Measurements from ENCODE around the gene GPR151.
"Not testable (repeated sequence)": the region's sequence is repeated elsewhere in the genome, so short reads cannot be mapped to it uniquely, and the experiment has no call there.

GPR151 gene
- 0 reads per million in 3 donors for total RNA-seq

GRCh38 chr5:146516151-146516475 lies at the start of gene GPR151:
GPR151 (minus strand) TSS chr5:146516190; CDS start chr5:146516113, 77 bp downstream.
- Histone ChIP-seq H3K4me3 (ENCODE audit: insufficient read depth, low read depth, low read length, poor library complexity, severe bottlenecking) (no peak within 1 kb of the TSS), H3K9me3 (ENCODE audit: control insufficient read depth, low read length) (no peaks in the 10 kb centered on the region)

GRCh38 chr5:146564007-146564762 lies 48.2 kb upstream of the GPR151 start:
- Histone ChIP-seq H3K4me3 (ENCODE audit: insufficient read depth, low read depth, low read length, poor library complexity, severe bottlenecking) (no peak overlapping the region), H3K9me3 (ENCODE audit: control insufficient read depth, low read length) (no peaks in the 10 kb centered on the region), H3K27ac (ENCODE audit: insufficient read depth, low read length, poor library complexity, severe bottlenecking) (no peak overlapping the region), H3K4me1 (ENCODE audit: control insufficient read depth, insufficient read depth, low read length, poor library complexity, severe bottlenecking) (no peaks in the 10 kb centered on the region), H3K27me3 (replicated peaks; ENCODE audit: control insufficient read depth, insufficient read depth, low read length, poor library complexity, severe bottlenecking) (no peaks in the 10 kb centered on the region), H3K36me3 (ENCODE audit: control insufficient read depth, insufficient read depth, low read length) (no peaks in the 10 kb centered on the region)
- no peak for DNase-seq

More at GRCh38 chr5:146516151-146516475, at the start of gene GPR151:
- Histone ChIP-seq H3K27ac (ENCODE audit: insufficient read depth, low read length, poor library complexity, severe bottlenecking) (no peak within 1 kb of the TSS), H3K27me3 (replicated peaks; ENCODE audit: control insufficient read depth, insufficient read depth, low read length, poor library complexity, severe bottlenecking) (no peaks in the 10 kb centered on the region), H3K36me3 (ENCODE audit: control insufficient read depth, insufficient read depth, low read length) (peaks cover 8% of the 10 kb centered on the region), H3K4me1 (ENCODE audit: control insufficient read depth, insufficient read depth, low read length, poor library complexity, severe bottlenecking) (no peaks in the 10 kb centered on the region)
- no peak for DNase-seq

GRCh38 chr5:146562461-146562860 lies 46.5 kb upstream of the GPR151 start:
- Histone ChIP-seq H3K9me3 (ENCODE audit: control insufficient read depth, low read length) (no peaks in the 10 kb centered on the region), H3K4me1 (ENCODE audit: control insufficient read depth, insufficient read depth, low read length, poor library complexity, severe bottlenecking) (no peaks in the 10 kb centered on the region), H3K4me3 (ENCODE audit: insufficient read depth, low read depth, low read length, poor library complexity, severe bottlenecking) (no peak overlapping the region), H3K27me3 (replicated peaks; ENCODE audit: control insufficient read depth, insufficient read depth, low read length, poor library complexity, severe bottlenecking) (no peaks in the 10 kb centered on the region), H3K36me3 (ENCODE audit: control insufficient read depth, insufficient read depth, low read length) (no peaks in the 10 kb centered on the region), H3K27ac (ENCODE audit: insufficient read depth, low read length, poor library complexity, severe bottlenecking) (no peak overlapping the region)
- no peak for DNase-seq

GRCh38 chr5:146561711-146562110 lies 45.7 kb upstream of the GPR151 start:
- no peak overlapping the region for H3K4me3 ChIP-seq (ENCODE audit: insufficient read depth, low read depth, low read length, poor library complexity, severe bottlenecking)
- no peaks in the 10 kb centered on the region for H3K4me1 ChIP-seq (ENCODE audit: control insufficient read depth, insufficient read depth, low read length, poor library complexity, severe bottlenecking)
- no peaks in the 10 kb centered on the region for H3K36me3 ChIP-seq (ENCODE audit: control insufficient read depth, insufficient read depth, low read length)
- no peak for DNase-seq
- H3K9me3 ChIP-seq (ENCODE audit: control insufficient read depth, low read length) = no peaks in the 10 kb centered on the region
- H3K27ac ChIP-seq (ENCODE audit: insufficient read depth, low read length, poor library complexity, severe bottlenecking) = no peak overlapping the region
- no peaks in the 10 kb centered on the region for H3K27me3 ChIP-seq (replicated peaks; ENCODE audit: control insufficient read depth, insufficient read depth, low read length, poor library complexity, severe bottlenecking)

GRCh38 chr5:146560205-146560812 lies 44.3 kb upstream of the GPR151 start:
- Histone ChIP-seq H3K27ac (ENCODE audit: insufficient read depth, low read length, poor library complexity, severe bottlenecking) (no peak overlapping the region), H3K27me3 (replicated peaks; ENCODE audit: control insufficient read depth, insufficient read depth, low read length, poor library complexity, severe bottlenecking) (no peaks in the 10 kb centered on the region), H3K9me3 (ENCODE audit: control insufficient read depth, low read length) (no peaks in the 10 kb centered on the region), H3K4me3 (ENCODE audit: insufficient read depth, low read depth, low read length, poor library complexity, severe bottlenecking) (no peak overlapping the region), H3K36me3 (ENCODE audit: control insufficient read depth, insufficient read depth, low read length) (no peaks in the 10 kb centered on the region), H3K4me1 (ENCODE audit: control insufficient read depth, insufficient read depth, low read length, poor library complexity, severe bottlenecking) (no peaks in the 10 kb centered on the region)
- no peak for DNase-seq

GRCh38 chr5:146556884-146557283 lies 40.9 kb upstream of the GPR151 start:
- not testable (repeated sequence) for H3K9me3 ChIP-seq (ENCODE audit: control insufficient read depth, low read length); DNase-seq; H3K36me3 ChIP-seq (ENCODE audit: control insufficient read depth, insufficient read depth, low read length); H3K4me3 ChIP-seq (ENCODE audit: insufficient read depth, low read depth, low read length, poor library complexity, severe bottlenecking); H3K4me1 ChIP-seq (ENCODE audit: control insufficient read depth, insufficient read depth, low read length, poor library complexity, severe bottlenecking); H3K27ac ChIP-seq (ENCODE audit: insufficient read depth, low read length, poor library complexity, severe bottlenecking); H3K27me3 ChIP-seq (replicated peaks; ENCODE audit: control insufficient read depth, insufficient read depth, low read length, poor library complexity, severe bottlenecking)

GRCh38 chr5:146553446-146553845 lies 37.5 kb upstream of the GPR151 start:
- Histone ChIP-seq H3K4me3 (ENCODE audit: insufficient read depth, low read depth, low read length, poor library complexity, severe bottlenecking) (no peak overlapping the region), H3K9me3 (ENCODE audit: control insufficient read depth, low read length) (no peaks in the 10 kb centered on the region), H3K27me3 (replicated peaks; ENCODE audit: control insufficient read depth, insufficient read depth, low read length, poor library complexity, severe bottlenecking) (no peaks in the 10 kb centered on the region), H3K27ac (ENCODE audit: insufficient read depth, low read length, poor library complexity, severe bottlenecking) (no peak overlapping the region), H3K36me3 (ENCODE audit: control insufficient read depth, insufficient read depth, low read length) (no peaks in the 10 kb centered on the region), H3K4me1 (ENCODE audit: control insufficient read depth, insufficient read depth, low read length, poor library complexity, severe bottlenecking) (no peaks in the 10 kb centered on the region)
- no peak for DNase-seq

- H3K27ac ChIP-seq (ENCODE audit: insufficient read depth, low read length, poor library complexity, severe bottlenecking) = no peak overlapping the region
- no peaks in the 10 kb centered on the region for H3K4me1 ChIP-seq (ENCODE audit: control insufficient read depth, insufficient read depth, low read length, poor library complexity, severe bottlenecking)
- H3K4me3 ChIP-seq (ENCODE audit: insufficient read depth, low read depth, low read length, poor library complexity, severe bottlenecking) = no peak overlapping the region
- H3K27me3 ChIP-seq (replicated peaks; ENCODE audit: control insufficient read depth, insufficient read depth, low read length, poor library complexity, severe bottlenecking) = no peaks in the 10 kb centered on the region
- DNase-seq = no peak
- no peaks in the 10 kb centered on the region for H3K36me3 ChIP-seq (ENCODE audit: control insufficient read depth, insufficient read depth, low read length)
- no peaks in the 10 kb centered on the region for H3K9me3 ChIP-seq (ENCODE audit: control insufficient read depth, low read length)
Measured at GRCh38 chr5:146549615-146550014, 33.6 kb upstream of the GPR151 start.

- no peak for DNase-seq
Measured at GRCh38 chr5:146548781-146549449, 32.9 kb upstream of the GPR151 start.

GRCh38 chr5:146544232-146544631 lies 28.2 kb upstream of the GPR151 start:
- DNase-seq = no peak
- Histone ChIP-seq H3K4me3 (ENCODE audit: insufficient read depth, low read depth, low read length, poor library complexity, severe bottlenecking) (no peak overlapping the region), H3K4me1 (ENCODE audit: control insufficient read depth, insufficient read depth, low read length, poor library complexity, severe bottlenecking) (no peaks in the 10 kb centered on the region), H3K27me3 (replicated peaks; ENCODE audit: control insufficient read depth, insufficient read depth, low read length, poor library complexity, severe bottlenecking) (no peaks in the 10 kb centered on the region), H3K9me3 (ENCODE audit: control insufficient read depth, low read length) (no peaks in the 10 kb centered on the region), H3K27ac (ENCODE audit: insufficient read depth, low read length, poor library complexity, severe bottlenecking) (no peak overlapping the region), H3K36me3 (ENCODE audit: control insufficient read depth, insufficient read depth, low read length) (no peaks in the 10 kb centered on the region)

More at GRCh38 chr5:146548781-146549449, 32.9 kb upstream of the GPR151 start:
- Histone ChIP-seq H3K9me3 (ENCODE audit: control insufficient read depth, low read length) (no peaks in the 10 kb centered on the region), H3K27me3 (replicated peaks; ENCODE audit: control insufficient read depth, insufficient read depth, low read length, poor library complexity, severe bottlenecking) (no peaks in the 10 kb centered on the region), H3K27ac (ENCODE audit: insufficient read depth, low read length, poor library complexity, severe bottlenecking) (no peak overlapping the region), H3K4me1 (ENCODE audit: control insufficient read depth, insufficient read depth, low read length, poor library complexity, severe bottlenecking) (no peaks in the 10 kb centered on the region), H3K4me3 (ENCODE audit: insufficient read depth, low read depth, low read length, poor library complexity, severe bottlenecking) (no peak overlapping the region), H3K36me3 (ENCODE audit: control insufficient read depth, insufficient read depth, low read length) (no peaks in the 10 kb centered on the region)
